Left ventricle myocardium inferior (tissue), 1 donor: Measurements from ENCODE around the gene SPIB. TPM values are rescaled to one million over a fixed set of nuclear protein-coding genes. Genes with fewer than 3 reads are reported as not detected.
"Not testable (repeated sequence)": the region's sequence is repeated elsewhere in the genome, so short reads cannot be mapped to it uniquely, and the experiment has no call there.

Source experiments
- DNase-seq: peaks from one replicate; pipeline ENCODE4 v3.0.0-alpha.2; 2020
- H3K27ac ChIP-seq: fragments of 200-600 bp; replicated peaks from 2 replicates; pipeline ENCODE4 v1.8.0; 2021
- H3K27me3 ChIP-seq: fragments of 200-600 bp; 2 replicates; pipeline ENCODE4 v1.8.0; 2021; ENCODE audit warnings: low read depth
- H3K36me3 ChIP-seq: fragments of 200-600 bp; 2 replicates; pipeline ENCODE4 v1.8.0; 2021
- H3K4me1 ChIP-seq: fragments of 200-600 bp; 2 replicates; pipeline ENCODE4 v1.8.0; 2021
- H3K4me3 ChIP-seq: fragments of 200-600 bp; 2 replicates; pipeline ENCODE4 v1.8.0; 2021; ENCODE audit warnings: mild to moderate bottlenecking, moderate library complexity
- H3K9me3 ChIP-seq: fragments of 200-600 bp; replicated peaks from 2 replicates; pipeline ENCODE4 v1.8.0; 2021
- intact Hi-C: fragments of 100-400 bp; cut with micrococcal nuclease; formaldehyde crosslinking; loops from one replicate; pipeline ENCODE4 v1.11.0; 2022
- total RNA-seq: library from RNA; stranded (reverse); fragmentation: NEBNext Ultra II Directional; extraction: Animal tissue kit (Norgen Biotek cat#: 25700); gene quantifications from one replicate; pipeline ENCODE4 v1.2.1, GENCODE V29; 2021
- TF ChIP-seq, protein P1 (sequence below): fragments of 200-600 bp; IDR thresholded peaks from 2 replicates; pipeline ENCODE4 v1.8.0; 2021; ENCODE audit warnings: antibody characterized with exemption, mild to moderate bottlenecking, borderline replicate concordance
- donor health status: DM: no; HTN: yes; CAD: no; lungs with severe emphysema.

SPIB gene
- total RNA-seq, 1 donor from 2014 or later = not detected

DNA sequence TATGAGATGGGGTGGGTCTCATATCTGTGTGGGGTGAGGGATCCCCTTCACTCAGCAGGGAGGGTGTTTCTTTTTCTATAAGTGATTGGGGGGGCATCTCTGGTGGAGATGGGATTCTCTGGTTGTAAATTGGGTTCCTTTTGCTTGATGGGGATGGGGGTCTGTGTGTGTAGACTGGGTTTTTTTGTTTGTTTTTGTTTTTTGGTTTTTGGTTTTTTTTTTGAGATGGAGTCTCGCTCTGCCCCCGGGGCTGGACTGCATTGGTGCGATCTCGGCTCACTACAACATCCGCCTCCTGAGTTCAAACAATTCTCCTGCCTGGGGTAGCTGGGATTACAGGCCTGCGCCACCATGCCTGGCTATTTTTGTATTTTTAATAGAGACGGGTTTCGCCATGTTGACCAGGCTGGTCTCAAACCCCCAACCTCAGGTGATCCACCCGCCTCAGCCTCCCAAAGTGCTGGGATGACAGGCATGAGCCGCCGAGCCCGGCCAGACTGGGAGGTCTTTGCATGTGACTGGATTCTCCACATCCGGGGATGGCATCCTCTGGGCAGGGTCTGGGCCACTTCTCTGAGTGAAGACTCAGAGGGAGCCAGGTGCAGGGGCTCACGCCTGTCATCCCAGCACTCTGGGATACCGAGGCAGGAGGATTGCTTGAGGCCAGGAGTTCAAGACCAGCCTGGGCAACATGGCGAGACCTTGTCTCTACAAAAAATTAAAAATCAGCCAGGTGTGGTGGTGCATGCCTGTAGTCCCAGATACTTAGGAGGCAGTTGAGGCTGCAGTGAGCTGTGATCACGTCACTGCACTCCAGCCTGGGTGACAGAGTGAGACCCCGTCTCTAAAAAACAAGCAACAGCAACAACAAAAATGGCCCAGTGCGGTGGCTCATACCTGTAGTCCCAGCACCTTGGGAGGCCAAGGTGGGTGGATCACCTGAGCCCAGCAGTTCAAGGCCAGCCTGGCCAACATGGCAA lies 14.8 kb downstream of the SPIB start:
- TF ChIP-seq, protein P1, sequence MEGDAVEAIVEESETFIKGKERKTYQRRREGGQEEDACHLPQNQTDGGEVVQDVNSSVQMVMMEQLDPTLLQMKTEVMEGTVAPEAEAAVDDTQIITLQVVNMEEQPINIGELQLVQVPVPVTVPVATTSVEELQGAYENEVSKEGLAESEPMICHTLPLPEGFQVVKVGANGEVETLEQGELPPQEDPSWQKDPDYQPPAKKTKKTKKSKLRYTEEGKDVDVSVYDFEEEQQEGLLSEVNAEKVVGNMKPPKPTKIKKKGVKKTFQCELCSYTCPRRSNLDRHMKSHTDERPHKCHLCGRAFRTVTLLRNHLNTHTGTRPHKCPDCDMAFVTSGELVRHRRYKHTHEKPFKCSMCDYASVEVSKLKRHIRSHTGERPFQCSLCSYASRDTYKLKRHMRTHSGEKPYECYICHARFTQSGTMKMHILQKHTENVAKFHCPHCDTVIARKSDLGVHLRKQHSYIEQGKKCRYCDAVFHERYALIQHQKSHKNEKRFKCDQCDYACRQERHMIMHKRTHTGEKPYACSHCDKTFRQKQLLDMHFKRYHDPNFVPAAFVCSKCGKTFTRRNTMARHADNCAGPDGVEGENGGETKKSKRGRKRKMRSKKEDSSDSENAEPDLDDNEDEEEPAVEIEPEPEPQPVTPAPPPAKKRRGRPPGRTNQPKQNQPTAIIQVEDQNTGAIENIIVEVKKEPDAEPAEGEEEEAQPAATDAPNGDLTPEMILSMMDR = no peak
- Histone ChIP-seq H3K27me3 (peaks cover 61% of the 10 kb centered on the region), H3K27ac (no peak overlapping the region), H3K4me3 (no peak overlapping the region), H3K36me3 (no peaks in the 10 kb centered on the region), H3K9me3 (no peaks in the 10 kb centered on the region), H3K4me1 (peaks cover 20% of the 10 kb centered on the region)
- intact Hi-C loops = no loop called here
- DNase-seq = no peak

DNA sequence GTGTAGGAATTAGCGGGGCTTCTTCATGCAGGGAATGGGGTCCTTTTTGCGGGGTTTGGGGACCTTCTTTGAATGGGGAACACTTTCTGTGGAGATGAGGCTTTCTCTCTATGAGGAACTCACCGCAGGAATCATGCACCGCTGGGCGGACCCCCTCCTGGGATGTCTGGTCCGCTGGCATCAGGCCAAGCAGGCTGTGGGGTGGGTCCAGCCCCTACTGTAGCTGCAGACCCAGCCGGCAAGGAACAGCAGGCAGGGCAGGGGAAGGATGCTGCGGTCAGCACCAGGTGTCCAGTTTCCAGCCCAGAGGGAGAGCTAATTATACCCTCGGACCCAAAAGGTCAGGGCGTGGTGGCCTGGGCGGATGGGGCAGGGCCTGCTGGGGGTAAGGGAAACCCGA lies 15.8 kb downstream of the SPIB start:
- H3K27ac ChIP-seq = no peak overlapping the region
- no peak overlapping the region for H3K4me3 ChIP-seq
- H3K36me3 ChIP-seq = no peaks in the 10 kb centered on the region
- H3K27me3 ChIP-seq = peaks cover 50% of the 10 kb centered on the region
- no peak for DNase-seq
- H3K9me3 ChIP-seq = no peaks in the 10 kb centered on the region
- H3K4me1 ChIP-seq = peaks cover 19% of the 10 kb centered on the region
- intact Hi-C loops = no loop called here
- TF ChIP-seq, protein P1 = no peak

DNA sequence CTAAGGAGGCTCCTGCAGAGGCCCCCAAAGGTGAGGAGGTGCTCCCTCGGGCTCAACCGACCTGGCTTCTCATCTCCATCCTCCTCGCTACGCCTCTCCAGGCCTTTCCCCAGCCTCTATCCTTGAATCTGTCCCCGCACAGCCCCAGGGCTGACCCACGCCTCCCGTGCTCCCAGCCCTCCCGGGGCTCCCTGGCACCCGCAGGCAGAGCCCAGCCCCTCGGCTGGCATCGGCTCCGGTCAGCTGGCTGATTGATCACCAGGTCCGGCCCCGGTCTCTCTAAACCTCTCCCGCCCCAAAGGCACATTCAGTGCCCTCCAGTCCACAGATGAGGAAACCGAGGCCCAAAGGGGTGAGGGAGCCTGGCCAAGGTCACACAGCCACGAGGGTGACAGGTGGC lies 16.5 kb downstream of the SPIB start:
- Histone ChIP-seq H3K9me3 (no peaks in the 10 kb centered on the region), H3K27ac (no peak overlapping the region), H3K4me1 (peaks cover 19% of the 10 kb centered on the region), H3K27me3 (peaks cover 43% of the 10 kb centered on the region), H3K4me3 (no peak overlapping the region), H3K36me3 (no peaks in the 10 kb centered on the region)
- intact Hi-C loops = no loop called here
- no peak for DNase-seq
- TF ChIP-seq, protein P1 = no peak

DNA sequence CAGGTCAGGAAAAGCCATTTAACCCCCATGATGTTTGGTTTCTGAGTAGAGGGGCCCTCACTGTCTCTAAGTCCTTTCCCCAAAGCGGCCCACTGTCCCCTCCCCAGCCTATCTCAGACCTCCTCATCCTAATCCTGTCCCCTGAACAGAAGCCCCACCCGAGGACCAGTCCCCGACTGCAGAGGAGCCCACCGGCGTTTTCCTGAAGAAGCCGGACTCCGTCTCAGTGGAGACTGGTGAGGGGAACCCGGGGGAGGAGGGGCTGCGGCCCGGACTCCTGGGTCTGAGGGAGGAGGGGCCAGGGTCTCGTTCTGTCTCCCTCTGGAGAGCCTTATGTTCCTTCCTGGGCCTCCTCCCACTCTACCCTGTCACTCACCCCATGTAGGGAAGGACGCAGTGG lies 16.9 kb downstream of the SPIB start:
- intact Hi-C loops = no loop called here
- Histone ChIP-seq H3K4me1 (peaks cover 19% of the 10 kb centered on the region), H3K36me3 (no peaks in the 10 kb centered on the region), H3K27me3 (peaks cover 39% of the 10 kb centered on the region), H3K9me3 (no peaks in the 10 kb centered on the region), H3K4me3 (no peak overlapping the region), H3K27ac (no peak overlapping the region)
- DNase-seq = no peak
- TF ChIP-seq, protein P1 = no peak

DNA sequence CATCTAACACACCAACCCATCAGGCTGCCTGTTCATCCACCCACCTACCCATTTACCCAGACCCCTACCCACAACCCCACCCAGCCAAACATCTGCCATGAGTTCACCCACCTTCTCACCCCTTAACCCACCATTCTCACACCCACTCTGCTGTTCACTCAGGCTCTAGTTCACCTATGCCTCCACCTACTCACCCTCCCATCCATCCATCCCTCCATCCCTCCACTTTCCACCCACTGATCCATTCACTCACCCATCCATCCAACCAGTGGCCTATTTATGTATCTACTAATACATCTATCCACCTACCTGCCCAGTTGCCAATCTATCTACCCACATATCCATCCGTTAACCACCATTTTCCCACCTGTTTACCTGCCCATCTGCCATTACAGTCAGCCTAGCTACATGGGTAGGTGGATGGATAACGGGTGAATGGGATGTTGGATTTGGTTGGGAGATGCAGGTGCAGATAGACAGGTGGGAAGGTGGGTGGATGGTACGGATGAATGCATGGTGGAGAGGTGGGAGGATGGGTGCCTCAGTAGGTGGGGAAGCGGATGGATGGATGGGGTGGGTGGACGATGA lies 19.2 kb downstream of the SPIB start:
- Histone ChIP-seq H3K9me3 (no peaks in the 10 kb centered on the region), H3K4me1 (no peaks in the 10 kb centered on the region), H3K36me3 (no peaks in the 10 kb centered on the region), H3K27ac (no peak overlapping the region), H3K4me3 (no peak overlapping the region), H3K27me3 (peaks cover 21% of the 10 kb centered on the region)
- TF ChIP-seq, protein P1 = no peak
- DNase-seq = no peak
- intact Hi-C loops = no loop called here

DNA sequence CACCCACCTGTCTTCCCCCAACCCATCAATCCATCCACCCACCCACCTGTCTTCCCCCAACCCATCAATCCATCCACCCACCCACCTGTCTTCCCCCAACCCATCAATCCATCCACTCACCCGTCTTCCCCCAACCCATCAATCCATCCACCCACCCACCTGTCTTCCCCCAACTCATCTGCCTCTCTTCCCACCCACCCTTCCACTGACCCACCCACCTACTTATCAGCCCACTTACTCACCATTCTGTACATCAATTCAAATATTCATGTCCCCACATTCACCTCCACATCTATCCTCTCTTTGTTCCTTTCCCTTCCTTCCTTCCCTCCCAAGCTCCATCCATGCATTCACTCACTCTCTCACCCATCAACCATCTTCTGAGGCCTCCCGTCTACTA lies 20.4 kb downstream of the SPIB start:
- intact Hi-C loops, H3K4me3 ChIP-seq, H3K27me3 ChIP-seq, H3K36me3 ChIP-seq, H3K27ac ChIP-seq, H3K9me3 ChIP-seq, DNase-seq, H3K4me1 ChIP-seq: not testable (repeated sequence)
